ENCODE results near the gene PARD6B.
"Not testable (repeated sequence)": the region's sequence is repeated elsewhere in the genome, so short reads cannot be mapped to it uniquely, and the experiment has no call there.

DNA sequence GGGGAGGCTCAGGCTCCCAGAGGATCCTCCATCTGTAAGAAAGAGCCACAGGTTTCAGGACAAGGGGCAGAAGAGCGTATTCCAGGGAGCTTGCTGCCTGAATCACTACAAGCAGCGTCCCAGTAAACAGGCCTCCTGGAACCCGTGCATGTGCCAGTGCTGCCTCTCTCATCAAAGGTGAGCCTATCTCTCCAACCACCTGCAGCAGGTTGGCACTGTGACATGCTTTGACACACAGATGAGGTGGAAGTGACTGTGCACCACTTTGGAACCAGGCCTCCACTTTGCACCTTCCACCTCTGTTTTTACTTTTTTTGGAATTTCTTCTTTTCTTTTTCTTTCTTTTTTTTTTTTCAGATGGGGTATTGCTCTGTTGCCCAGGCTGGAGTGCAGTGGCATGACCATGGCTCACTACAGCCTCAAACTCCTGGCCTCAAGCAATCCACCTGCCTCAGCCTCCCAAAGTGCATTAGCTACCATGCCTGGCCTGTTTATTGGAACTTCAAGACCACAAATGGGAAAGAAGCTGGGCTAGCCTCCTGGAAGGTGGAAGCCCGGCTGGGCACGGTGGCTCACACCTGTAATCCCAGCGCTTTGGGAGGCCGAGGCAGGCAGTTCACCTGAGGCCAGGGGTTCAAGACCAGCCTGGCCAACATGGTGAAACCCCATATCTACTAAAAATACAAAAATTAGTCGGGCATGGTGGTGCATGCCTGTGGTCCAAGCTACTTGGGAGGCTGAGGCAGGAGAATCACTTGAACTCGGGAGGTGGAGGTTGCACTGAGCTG is 27.5 kb upstream of the PARD6B start:
- TF ChIP-seq, protein P1, sequence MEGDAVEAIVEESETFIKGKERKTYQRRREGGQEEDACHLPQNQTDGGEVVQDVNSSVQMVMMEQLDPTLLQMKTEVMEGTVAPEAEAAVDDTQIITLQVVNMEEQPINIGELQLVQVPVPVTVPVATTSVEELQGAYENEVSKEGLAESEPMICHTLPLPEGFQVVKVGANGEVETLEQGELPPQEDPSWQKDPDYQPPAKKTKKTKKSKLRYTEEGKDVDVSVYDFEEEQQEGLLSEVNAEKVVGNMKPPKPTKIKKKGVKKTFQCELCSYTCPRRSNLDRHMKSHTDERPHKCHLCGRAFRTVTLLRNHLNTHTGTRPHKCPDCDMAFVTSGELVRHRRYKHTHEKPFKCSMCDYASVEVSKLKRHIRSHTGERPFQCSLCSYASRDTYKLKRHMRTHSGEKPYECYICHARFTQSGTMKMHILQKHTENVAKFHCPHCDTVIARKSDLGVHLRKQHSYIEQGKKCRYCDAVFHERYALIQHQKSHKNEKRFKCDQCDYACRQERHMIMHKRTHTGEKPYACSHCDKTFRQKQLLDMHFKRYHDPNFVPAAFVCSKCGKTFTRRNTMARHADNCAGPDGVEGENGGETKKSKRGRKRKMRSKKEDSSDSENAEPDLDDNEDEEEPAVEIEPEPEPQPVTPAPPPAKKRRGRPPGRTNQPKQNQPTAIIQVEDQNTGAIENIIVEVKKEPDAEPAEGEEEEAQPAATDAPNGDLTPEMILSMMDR (IDR thresholded peaks at IDR 0.05): not testable (repeated sequence)
- not testable (repeated sequence) for TF ChIP-seq POLR2AphosphoS5 (IDR thresholded peaks at IDR 0.05; ENCODE audit: low read depth, low read length); EP300 (IDR thresholded peaks at IDR 0.05; ENCODE audit: borderline replicate concordance in 1 of 2, low read depth in 1 of 2, low read length in 1 of 2); SIN3A (IDR thresholded peaks at IDR 0.05; ENCODE audit: borderline replicate concordance, low read depth, low read length); MXI1 (IDR thresholded peaks at IDR 0.05; ENCODE audit: low read depth, low read length); TAF1 (IDR thresholded peaks at IDR 0.05; ENCODE audit: borderline replicate concordance, low read depth, low read length)
- TF ChIP-seq, protein P2, sequence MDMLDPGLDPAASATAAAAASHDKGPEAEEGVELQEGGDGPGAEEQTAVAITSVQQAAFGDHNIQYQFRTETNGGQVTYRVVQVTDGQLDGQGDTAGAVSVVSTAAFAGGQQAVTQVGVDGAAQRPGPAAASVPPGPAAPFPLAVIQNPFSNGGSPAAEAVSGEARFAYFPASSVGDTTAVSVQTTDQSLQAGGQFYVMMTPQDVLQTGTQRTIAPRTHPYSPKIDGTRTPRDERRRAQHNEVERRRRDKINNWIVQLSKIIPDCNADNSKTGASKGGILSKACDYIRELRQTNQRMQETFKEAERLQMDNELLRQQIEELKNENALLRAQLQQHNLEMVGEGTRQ (IDR thresholded peaks at IDR 0.05; ENCODE audit: borderline replicate concordance, low read depth, low read length): not testable (repeated sequence)
